Sigmoid colon (tissue), 4 donors: ENCODE measurements around the gene LDB2.

Experiments
- EP300 ChIP-seq, 4 donors: sonication (generic); formaldehyde crosslinking; IDR thresholded peaks; one replicate each; pipeline ENCODE4 v1.6.1; 2017; ENCODE audit warnings: antibody characterized with exemption in 4 of 4
- POLR2A ChIP-seq, 2 donors: fragments of 450-650 bp; IDR thresholded peaks; one replicate each; pipeline ENCODE4 v1.6.1; 2016; ENCODE audit warnings: antibody characterized with exemption in 2 of 2, mild to moderate bottlenecking in 2 of 2, moderate library complexity in 2 of 2
- POLR2AphosphoS5 ChIP-seq, 4 donors: sonication (generic); formaldehyde crosslinking; IDR thresholded peaks; one replicate each; pipeline ENCODE4 v1.6.1; 2017; ENCODE audit warnings: antibody characterized with exemption in 4 of 4
- TF ChIP-seq, protein P1 (sequence below), 4 experiments: fragments of 450-650 bp in 3 of 4; fragments of 200-600 bp in 1 of 4; IDR thresholded peaks; one replicate each; pipeline ENCODE4 v1.5.1; 2016 to 2019; ENCODE audit warnings: antibody characterized with exemption in 4 of 4, mild to moderate bottlenecking in 3 of 4, moderate library complexity in 2 of 4

- TF ChIP-seq, protein P1, sequence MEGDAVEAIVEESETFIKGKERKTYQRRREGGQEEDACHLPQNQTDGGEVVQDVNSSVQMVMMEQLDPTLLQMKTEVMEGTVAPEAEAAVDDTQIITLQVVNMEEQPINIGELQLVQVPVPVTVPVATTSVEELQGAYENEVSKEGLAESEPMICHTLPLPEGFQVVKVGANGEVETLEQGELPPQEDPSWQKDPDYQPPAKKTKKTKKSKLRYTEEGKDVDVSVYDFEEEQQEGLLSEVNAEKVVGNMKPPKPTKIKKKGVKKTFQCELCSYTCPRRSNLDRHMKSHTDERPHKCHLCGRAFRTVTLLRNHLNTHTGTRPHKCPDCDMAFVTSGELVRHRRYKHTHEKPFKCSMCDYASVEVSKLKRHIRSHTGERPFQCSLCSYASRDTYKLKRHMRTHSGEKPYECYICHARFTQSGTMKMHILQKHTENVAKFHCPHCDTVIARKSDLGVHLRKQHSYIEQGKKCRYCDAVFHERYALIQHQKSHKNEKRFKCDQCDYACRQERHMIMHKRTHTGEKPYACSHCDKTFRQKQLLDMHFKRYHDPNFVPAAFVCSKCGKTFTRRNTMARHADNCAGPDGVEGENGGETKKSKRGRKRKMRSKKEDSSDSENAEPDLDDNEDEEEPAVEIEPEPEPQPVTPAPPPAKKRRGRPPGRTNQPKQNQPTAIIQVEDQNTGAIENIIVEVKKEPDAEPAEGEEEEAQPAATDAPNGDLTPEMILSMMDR (IDR thresholded peaks at IDR 0.05): no peak
- no peak for TF ChIP-seq POLR2A (IDR thresholded peaks at IDR 0.05)
- no peak for TF ChIP-seq POLR2AphosphoS5 (IDR thresholded peaks at IDR 0.05)
- no peak for TF ChIP-seq EP300 (IDR thresholded peaks at IDR 0.05)
These were observed 63.6 kb downstream of the LDB2 start for GRCh38 chr4:16834814-16835213.
